Stimulated activated naive CD4-positive, alpha-beta T cell treated with Interleukin-2 at 50 U/mL for 16 hours (primary cell): ENCODE measurements around the gene PDLIM7.
A peak's percentile ranks its signal among the peaks of the same experiment; 100 is the strongest.

Experiments used
- DNase-seq: peaks from one replicate; lab custom pipeline; 2025; lab: John Stamatoyannopoulos, UW

PDLIM7 gene

GRCh38 chr5:177507596-177508220 is 10.3 kb upstream of the PDLIM7 start:
- no peak for DNase-seq

- no peak for DNase-seq
These were observed 9.8 kb upstream of the PDLIM7 start for GRCh38 chr5:177507165-177507564.

- no peak for DNase-seq
These were observed 7.7 kb upstream of the PDLIM7 start for GRCh38 chr5:177505075-177505474.

DNA sequence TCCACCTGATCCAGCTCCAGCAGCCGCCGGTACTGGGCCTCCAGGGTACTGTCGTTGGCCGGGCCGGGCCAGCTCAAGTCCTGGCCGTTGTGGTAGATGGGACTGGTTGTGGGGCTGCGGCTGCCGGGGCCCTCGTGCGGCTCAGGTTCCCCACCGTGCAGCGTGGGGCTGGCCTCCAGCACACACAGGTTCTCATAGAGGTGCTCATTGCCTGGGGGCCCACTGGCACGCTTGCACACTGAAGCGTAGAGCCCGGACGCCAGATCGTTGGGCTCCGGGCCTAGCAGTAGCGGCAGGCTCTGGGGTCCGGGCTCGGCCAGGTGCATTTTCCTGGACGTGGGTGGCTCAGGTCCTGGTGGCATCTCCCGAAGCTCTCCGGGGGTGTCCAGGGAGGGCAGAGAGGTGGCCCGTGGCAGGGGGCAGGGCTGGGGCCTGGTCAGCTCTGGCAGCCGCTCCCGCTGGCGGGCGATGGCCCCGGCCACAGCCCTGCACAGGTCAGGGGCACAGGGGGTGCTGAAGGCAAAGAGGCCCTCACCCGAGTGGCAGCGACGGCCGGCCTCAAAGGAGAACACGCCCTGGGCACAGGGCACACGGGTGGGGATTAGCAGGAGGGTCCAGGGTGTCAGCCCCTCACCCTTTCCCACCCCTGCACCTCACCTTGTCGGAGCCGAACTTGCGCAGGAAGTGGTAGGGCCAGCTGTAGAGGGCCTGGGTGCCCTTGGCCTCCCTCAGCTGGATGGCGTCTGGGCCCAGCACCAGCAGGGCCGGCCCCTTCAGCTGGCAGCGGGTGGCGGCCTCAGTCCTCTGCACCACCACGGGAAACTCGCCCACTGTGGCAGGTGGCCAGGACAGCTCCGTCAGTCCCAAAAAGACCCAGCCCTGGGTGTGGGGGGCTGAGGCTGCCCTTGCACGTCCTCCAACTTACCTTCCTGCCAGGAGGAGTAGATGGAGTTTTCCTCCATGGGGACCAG is 7.0 kb upstream of the PDLIM7 start:
- no peak for DNase-seq

DNA sequence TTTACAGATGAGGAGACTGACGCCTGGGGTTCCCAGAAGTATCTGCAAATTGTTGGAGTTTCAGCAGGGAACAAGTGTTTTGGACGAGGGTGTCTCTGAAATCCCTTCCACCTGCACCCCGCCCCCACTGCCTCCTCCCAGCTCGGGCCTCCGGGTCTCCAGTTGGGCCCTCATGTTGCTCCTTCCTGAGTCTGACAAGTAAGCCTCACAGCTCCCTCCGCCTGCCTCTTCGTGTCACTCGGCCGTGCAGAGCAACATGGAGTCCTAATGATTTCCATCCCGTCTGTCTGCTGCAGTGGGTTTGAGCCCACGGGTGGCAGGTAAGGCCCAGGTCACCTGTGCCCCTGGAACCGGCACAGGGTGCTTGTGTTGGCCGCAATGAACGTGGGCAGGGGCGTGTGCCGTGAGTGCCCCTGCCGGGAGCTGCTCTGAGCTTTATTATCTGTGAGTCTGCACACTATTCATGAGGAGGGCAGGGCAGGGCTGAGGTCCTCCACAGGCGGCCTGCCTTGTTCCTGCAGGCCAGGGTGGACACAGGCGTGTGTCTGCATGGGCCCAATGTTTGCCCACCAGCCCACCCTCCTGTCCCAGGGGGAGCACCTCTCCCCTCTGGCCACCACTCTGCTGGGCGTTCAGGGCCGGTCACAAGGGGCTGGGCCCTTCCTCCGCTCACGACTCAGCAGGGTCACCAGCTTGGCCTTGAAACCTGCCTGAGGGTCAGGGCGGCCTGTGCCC is 6.1 kb upstream of the PDLIM7 start:
- DNase-seq = no peak

DNA sequence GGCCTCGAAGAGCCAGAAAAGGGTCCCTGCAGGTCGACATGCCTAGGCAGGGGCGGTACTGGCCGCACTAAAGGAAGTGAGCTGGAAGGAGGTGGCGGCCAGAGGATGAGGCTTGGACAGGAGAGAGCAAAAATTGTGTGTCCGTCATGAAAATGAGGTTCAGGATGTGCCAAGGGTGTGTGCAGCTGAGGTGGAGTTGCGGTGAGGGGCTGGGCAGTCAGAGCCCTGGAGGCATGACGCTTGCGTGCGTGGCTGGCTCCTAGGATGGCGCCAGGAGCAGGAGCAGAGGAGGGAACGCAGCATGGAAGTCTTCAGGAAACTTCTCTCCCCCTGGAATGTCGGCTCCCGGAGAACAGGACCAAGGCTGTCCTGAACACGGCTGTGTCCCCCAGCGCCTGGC is 5.5 kb upstream of the PDLIM7 start:
- DNase-seq = no peak

GRCh38 chr5:177501874-177502678 is 4.7 kb upstream of the PDLIM7 start:
- no peak for DNase-seq

- peak; percentile 81 for DNase-seq
These were observed 3.5 kb upstream of the PDLIM7 start for GRCh38 chr5:177500685-177501522.

GRCh38 chr5:177499842-177500241 is 2.4 kb upstream of the PDLIM7 start:
- DNase-seq = no peak

- DNase-seq = no peak
These were observed 796 bp upstream of the PDLIM7 start for GRCh38 chr5:177498013-177498787.

DNA sequence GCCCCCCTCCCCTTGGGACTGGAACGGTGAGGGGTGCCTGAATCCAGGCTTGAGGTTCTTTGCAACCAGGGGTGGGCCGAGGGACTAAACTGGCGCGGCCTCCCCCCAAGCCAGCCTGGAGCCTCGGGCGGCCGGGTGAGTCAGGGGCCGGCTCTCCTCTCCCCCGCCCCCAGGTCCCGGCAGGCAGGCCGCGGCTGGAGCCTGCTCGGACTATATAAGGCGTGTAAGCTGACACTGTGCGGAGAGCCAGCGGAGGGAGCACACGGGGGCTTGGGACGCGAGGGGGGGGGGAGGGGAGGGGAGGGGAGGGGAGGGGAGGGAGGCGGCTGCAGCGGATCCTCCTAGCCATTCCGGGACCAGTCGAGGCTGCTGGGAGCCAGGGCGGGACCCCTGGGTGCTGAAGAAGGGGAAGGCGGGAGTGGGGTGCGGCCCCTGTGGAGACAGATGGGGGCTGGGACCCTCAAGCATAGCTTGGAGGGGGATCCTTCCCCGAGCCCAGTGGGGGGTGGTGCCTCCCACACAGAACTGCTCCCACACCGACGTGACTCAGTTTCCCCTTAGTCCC is 595 bp downstream of the PDLIM7 start:
- no peak for DNase-seq

DNA sequence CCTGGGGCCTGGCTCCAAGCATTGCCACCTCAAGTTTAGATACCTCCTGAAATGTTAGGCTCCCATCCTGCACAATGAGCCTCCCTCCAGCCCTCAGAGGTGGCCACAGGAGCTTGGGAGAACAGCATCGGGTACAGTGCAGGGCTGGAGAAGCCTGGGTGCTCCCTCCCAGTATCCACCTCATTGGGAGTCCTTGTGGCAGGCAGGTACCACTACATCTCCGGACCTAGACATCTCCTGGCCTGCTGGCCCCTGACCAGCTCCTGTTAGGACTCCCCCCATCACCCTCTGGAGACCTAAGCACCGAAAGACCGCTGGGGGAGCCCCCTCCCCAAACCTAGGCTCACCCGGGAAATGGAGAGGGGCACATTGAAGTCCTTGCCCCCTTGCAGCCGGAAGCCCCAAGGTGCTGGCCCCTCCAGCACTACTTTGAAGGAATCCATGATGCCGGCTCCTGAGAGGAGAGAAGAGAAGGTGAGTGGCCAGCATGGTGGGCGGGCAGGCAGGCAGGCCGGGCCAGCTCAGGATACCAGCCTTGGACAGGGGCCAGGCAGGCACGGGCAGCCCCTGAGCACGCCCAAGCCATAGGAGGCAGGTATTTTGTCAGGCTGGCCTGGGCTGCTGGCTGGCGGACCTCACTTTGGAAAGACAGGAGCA is 1.2 kb downstream of the PDLIM7 start:
- no peak for DNase-seq

DNA sequence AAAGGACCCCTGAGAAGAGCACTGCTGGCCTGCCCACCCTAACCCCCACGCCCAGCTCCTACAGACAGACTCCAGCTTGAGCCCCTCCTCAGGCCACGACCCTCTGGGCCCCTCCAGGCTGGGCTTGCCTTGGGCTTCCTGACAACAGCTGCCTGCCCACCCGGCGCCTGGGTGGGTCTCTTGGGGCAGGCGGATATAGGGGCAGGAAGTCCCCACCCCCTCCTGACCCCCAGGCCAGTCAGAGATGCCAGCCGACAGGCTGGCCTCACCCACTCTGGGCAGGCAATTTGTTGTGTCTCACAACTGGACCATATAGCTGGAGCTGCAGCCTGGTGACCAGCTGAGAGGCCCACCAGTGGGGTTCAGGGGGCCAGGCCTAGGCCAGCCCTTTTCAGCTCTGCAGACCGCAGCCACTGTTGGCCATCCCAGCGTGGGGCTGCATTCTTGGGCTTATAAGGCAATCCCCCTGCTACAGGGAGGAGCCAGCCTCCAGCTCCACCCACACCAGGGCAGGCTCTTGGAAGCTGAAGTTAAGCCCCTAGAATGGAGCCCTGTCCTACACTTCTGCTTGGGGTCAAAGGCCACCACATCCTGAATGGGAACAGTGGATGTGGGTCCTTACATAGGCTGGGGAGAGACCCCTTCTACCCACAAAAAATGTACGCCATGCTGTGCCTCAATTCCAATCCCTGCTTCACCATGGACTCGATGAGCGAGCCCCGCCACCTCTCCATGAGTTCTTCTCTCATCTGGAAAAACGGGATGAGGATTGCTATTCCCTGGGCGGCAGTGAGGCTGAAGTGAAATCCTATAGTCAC is 2.0 kb downstream of the PDLIM7 start:
- no peak for DNase-seq

DNA sequence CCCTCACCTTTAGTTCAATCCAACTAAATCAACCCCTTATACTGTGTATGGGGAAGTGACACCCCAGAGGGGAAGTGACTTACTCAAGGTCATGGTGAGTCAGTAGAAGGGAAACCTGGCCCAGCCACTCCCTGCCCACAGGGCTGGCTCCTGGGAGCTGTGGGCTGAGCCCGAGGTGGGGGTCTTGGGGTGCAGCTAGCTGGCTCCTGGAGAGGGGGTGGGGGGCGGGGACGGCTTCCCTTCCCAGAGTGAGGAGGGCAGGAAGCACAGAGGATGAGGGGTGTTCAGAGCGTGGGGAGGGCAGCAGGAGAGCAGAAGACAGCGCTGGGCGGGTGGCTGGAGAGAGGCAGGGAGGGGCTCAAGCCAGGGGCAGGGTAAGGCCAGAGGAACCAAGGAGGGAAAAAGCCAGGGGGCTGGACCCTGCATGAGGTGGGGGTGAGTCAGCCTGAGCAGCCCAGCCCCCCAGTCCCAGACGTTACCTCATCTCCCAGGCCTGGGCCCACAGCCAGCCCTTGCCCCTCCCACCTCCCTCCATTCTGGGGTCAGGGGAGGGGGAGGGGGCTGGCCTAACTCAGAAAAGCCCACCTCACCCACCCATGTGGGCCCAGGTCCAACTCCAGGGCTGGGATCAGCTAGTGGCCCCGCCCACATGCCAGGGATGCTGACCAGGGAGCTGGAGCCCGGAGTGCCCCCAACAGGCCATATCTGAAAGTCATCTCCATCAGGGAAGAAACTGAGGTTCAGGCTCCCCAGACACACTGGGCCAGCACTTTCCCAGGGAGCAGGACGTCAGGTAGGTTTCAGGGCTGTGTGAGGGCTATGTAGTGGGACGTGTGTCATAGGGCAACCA is 2.8 kb downstream of the PDLIM7 start:
- no peak for DNase-seq

GRCh38 chr5:177493795-177494345 is 3.5 kb downstream of the PDLIM7 start:
- no peak for DNase-seq

DNA sequence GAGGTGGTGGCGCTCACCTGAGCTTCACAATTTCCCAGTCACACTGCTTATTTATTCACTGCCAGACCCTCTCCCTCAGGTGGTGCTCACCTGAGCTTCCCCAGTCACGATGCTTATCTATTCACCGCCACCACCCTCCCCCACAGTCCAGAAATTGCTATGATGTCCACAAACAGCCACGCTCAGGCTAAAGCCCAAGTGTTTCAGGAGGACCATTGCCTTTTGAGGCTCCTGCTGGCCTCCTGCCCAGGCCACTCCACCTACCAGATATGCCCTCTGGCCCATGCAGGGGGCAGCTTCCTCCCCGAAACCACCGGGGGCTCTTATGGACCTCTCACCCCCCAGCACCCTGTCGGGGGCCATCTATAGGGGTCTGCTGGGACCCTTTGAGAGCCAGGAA is 4.6 kb downstream of the PDLIM7 start:
- no peak for DNase-seq
